Thyroid gland (tissue), 4 donors: ENCODE data around the gene CSMD2.

Experiments used
- CTCF ChIP-seq, 6 experiments: fragments of 200-600 bp in 3 of 6; fragments of 450-650 bp in 3 of 6; sonication (generic) in 3 of 6; IDR thresholded peaks; one replicate each; pipeline ENCODE4 v1.5.1; 2016 to 2019; ENCODE audit warnings: antibody characterized with exemption in 6 of 6, mild to moderate bottlenecking in 2 of 6, inconsistent platforms in 1 of 6, moderate library complexity in 1 of 6
- POLR2A ChIP-seq, 2 donors: fragments of 450-650 bp; IDR thresholded peaks; one replicate each; pipeline ENCODE4 v1.6.1; 2017; ENCODE audit warnings: antibody characterized with exemption in 2 of 2, mild to moderate bottlenecking in 2 of 2, moderate library complexity in 1 of 2

- TF ChIP-seq POLR2A (IDR thresholded peaks at IDR 0.05) (no peak), CTCF (IDR thresholded peaks at IDR 0.05) (no peak)
Observed at GRCh38 chr1:34019741-34020552, 145.1 kb downstream of the CSMD2 start.
